Adrenal gland (tissue), 12 donors: Measurements from ENCODE around the gene C1orf174. TPM values are rescaled to one million over a fixed set of nuclear protein-coding genes. Genes with fewer than 3 reads are reported as not detected.

ENCODE experiments used
- DNase-seq, 7 donors: peaks; one replicate each; pipeline ENCODE4 v3.0.0-alpha.2; 2019 to 2020
- H3K27ac ChIP-seq, 5 donors: fragments of 200-600 bp; sonication (generic) in 4 of 5; 1 replicate in 3 of 5; 2 replicates in 2 of 5; pipeline versions ENCODE4 v1.5.1 to v1.8.0; 2016 to 2020; ENCODE audit warnings: mild to moderate bottlenecking in 1 of 5
- H3K27me3 ChIP-seq: fragments of 200-600 bp; 2 replicates; pipeline ENCODE4 v1.8.0; 2021
- H3K36me3 ChIP-seq, 2 donors: fragments of 200-600 bp; replicated peaks in 1 of 2; 1 replicate in 1 of 2; 2 replicates in 1 of 2; pipeline versions ENCODE4 v1.5.1 to v1.8.0; 2018 to 2022
- H3K4me1 ChIP-seq, 2 donors: fragments of 200-600 bp; replicated peaks in 1 of 2; 1 replicate in 1 of 2; 2 replicates in 1 of 2; pipeline versions ENCODE4 v1.5.1 to v1.8.0; 2018 to 2021
- H3K4me3 ChIP-seq, 4 donors: fragments of 200-600 bp; sonication (generic) in 3 of 4; one replicate each; pipeline ENCODE4 v1.5.1; 2016 to 2018
- H3K9me3 ChIP-seq, 3 donors: fragments of 200-600 bp; sonication (generic) in 1 of 3; replicated peaks in 1 of 3; 1 replicate in 2 of 3; 2 replicates in 1 of 3; pipeline versions ENCODE4 v1.5.1 to v1.8.0; 2016 to 2021
- POLR2A ChIP-seq, 2 donors: fragments of 450-650 bp; IDR thresholded peaks; one replicate each; pipeline ENCODE4 v1.6.1; 2017; ENCODE audit warnings: antibody characterized with exemption in 2 of 2, mild to moderate bottlenecking in 2 of 2, moderate library complexity in 1 of 2
- WGBS, 4 donors: extraction: QIAGEN DNeasy Blood & Tissue Kit in 2 of 4; methylation state at CpG; one replicate each; pipeline versions ENCODE4 v1.1.5 to v1.1.7; 2013 to 2017; 5-methylcytosine and 5-hydroxymethylcytosine counted together
- intact Hi-C, 2 donors: fragments of 100-400 bp; cut with DNase I; formaldehyde crosslinking; loops; one replicate each; pipeline versions ENCODE4 v1.14.1 to v1.15.0; 2022 to 2023
- polyA plus RNA-seq, 3 donors: library from polyadenylated mRNA; stranded (reverse); fragments of 200-250 nt in 2 of 3; fragments of 350-450 nt in 1 of 3; fragmentation: Illumina TruSeq in 1 of 3; extraction: RNeasy Lipid Tissue Mini Kit (QIAGEN cat#74804) in 1 of 3; gene quantifications; one replicate each; pipeline ENCODE4 v1.2.3, GENCODE V29; 2013 to 2014
- total RNA-seq, 9 donors: library from RNA; depleted of rRNA in 4 of 9; stranded (reverse); fragments of >200 nt in 4 of 9; fragments of 120-200 nt in 1 of 9; fragmentation: NEBNext Ultra II Directional in 1 of 9; extraction: Animal tissue kit (Norgen Biotek cat#: 25700) in 1 of 9; gene quantifications; one replicate each; pipeline versions ENCODE4 v1.1.0 to v1.2.4, GENCODE V29; 2013 to 2023
- TF ChIP-seq, protein P1 (sequence below), 6 experiments: fragments of 450-650 bp in 4 of 6; fragments of 200-600 bp in 2 of 6; sonication (generic) in 1 of 6; IDR thresholded peaks; 1 replicate in 5 of 6; 2 replicates in 1 of 6; pipeline versions ENCODE4 v1.5.1 to v1.8.0; 2016 to 2021; ENCODE audit warnings: antibody characterized with exemption in 6 of 6, mild to moderate bottlenecking in 2 of 6, moderate library complexity in 1 of 6
- donor health status: healthy with polysubstance abuse.
- donor health status: Bipolar disorder and iron deficiency.
- donor health status: DM: yes; HTN: yes; CAD: no.
- donor health status: DM: no; HTN: no; CAD: no.
- donor health status: DM: no; HTN: no; CAD: no.
- donor health status: DM: yes; HTN: yes; CAD: no.

C1orf174 gene
- total and polyA plus RNA-seq, 12 donors, result 11.5 to 28.0 (median 19.0) TPM

GRCh38 chr1:3898475-3898735, 1.7 kb downstream of the C1orf174 start:
- Histone ChIP-seq H3K4me3 (no peak overlapping the region), H3K4me1 (peaks cover 6 to 11% of the 10 kb centered on the region in 2 donors), H3K27ac (no peak overlapping the region), H3K36me3 (peaks cover 0 to 5% of the 10 kb centered on the region in 2 donors), H3K9me3 (peaks cover 0 to 8% (median 0%) of the 10 kb centered on the region in 3 donors), H3K27me3 (no peaks in the 10 kb centered on the region)
- no peak for TF ChIP-seq POLR2A (IDR thresholded peaks at IDR 0.05)
- TF ChIP-seq, protein P1, sequence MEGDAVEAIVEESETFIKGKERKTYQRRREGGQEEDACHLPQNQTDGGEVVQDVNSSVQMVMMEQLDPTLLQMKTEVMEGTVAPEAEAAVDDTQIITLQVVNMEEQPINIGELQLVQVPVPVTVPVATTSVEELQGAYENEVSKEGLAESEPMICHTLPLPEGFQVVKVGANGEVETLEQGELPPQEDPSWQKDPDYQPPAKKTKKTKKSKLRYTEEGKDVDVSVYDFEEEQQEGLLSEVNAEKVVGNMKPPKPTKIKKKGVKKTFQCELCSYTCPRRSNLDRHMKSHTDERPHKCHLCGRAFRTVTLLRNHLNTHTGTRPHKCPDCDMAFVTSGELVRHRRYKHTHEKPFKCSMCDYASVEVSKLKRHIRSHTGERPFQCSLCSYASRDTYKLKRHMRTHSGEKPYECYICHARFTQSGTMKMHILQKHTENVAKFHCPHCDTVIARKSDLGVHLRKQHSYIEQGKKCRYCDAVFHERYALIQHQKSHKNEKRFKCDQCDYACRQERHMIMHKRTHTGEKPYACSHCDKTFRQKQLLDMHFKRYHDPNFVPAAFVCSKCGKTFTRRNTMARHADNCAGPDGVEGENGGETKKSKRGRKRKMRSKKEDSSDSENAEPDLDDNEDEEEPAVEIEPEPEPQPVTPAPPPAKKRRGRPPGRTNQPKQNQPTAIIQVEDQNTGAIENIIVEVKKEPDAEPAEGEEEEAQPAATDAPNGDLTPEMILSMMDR (IDR thresholded peaks at IDR 0.05), result no peak
- no peak for DNase-seq
- intact Hi-C loops, result no loop called here

DNA sequence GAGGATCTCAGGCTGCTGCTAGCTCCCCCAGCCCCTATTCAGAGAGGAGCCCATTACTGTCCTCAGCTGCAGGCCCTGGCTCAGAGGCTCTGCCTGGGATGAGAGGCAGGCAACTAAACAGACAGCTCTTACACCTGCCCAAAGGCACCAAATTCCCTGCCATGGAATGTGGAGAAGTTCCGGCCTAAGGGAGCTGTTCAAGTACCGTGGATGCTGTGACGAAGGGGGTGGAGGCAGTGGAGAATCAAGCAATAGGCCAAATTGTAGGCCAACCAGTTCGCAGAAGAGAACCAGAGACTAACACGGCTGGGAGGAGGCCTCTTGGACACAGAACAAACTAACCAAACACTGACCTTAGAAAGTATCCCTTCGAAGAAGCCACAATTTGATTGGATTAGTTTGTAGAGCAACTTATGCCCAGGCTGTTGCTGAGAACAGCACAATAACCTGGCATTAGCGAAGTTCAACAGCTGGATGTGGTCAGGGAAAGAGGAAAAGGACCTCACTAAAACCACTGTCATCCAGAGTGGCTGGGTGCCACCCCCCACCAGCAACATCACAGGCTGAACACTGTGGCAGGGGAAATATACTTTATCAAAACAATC, 3.6 kb downstream of the C1orf174 start:
- H3K36me3 ChIP-seq, result peaks cover 0 to 5% of the 10 kb centered on the region in 2 donors
- no peak overlapping the region for H3K4me3 ChIP-seq
- no peaks in the 10 kb centered on the region for H3K27me3 ChIP-seq
- WGBS, 4 donors, result 94 to 99% (median 96%) methylated on average over 7 of the region's 7 CpGs
- no peak for TF ChIP-seq POLR2A (IDR thresholded peaks at IDR 0.05)
- TF ChIP-seq, protein P1 (IDR thresholded peaks at IDR 0.05), result no peak
- intact Hi-C loops, result no loop called here
- H3K27ac ChIP-seq, result no peak overlapping the region
- peaks cover 0 to 8% (median 0%) of the 10 kb centered on the region in 3 donors for H3K9me3 ChIP-seq
- peaks cover 6 to 11% of the 10 kb centered on the region in 2 donors for H3K4me1 ChIP-seq
- DNase-seq, result no peak

DNA sequence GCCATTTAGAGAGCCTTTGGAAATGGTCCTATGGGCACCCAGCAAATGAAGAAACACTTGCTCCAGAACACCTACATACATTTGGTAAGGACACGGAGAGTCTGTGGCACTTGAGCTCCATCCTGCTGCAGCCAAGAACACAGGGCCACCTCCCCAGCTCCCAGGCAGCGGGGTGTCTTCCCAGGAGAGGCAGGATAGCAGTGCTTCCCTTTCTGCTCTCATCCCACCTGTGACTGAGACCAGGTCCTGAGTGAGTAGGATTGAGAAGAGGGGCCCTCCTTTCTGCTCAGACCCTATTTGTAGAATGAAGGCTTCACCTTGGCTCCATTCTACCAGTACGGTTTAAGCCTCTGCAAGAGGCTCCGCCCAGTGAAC, 4.1 kb downstream of the C1orf174 start:
- no peak overlapping the region for H3K4me3 ChIP-seq
- no peak for DNase-seq
- H3K36me3 ChIP-seq, result peaks cover 0 to 5% of the 10 kb centered on the region in 2 donors
- no peak for TF ChIP-seq POLR2A (IDR thresholded peaks at IDR 0.05)
- TF ChIP-seq, protein P1 (IDR thresholded peaks at IDR 0.05), result no peak
- no peaks in the 10 kb centered on the region for H3K27me3 ChIP-seq
- 97% methylated on average over 3 to 4 of the region's 4 CpGs; no CpG with 5 or more reads in 1 of the 4 donors for WGBS, 4 donors
- intact Hi-C loops, result no loop called here
- H3K27ac ChIP-seq, result no peak overlapping the region
- peaks cover 6 to 11% of the 10 kb centered on the region in 2 donors for H3K4me1 ChIP-seq
- H3K9me3 ChIP-seq, result peaks cover 0 to 8% (median 0%) of the 10 kb centered on the region in 3 donors

DNA sequence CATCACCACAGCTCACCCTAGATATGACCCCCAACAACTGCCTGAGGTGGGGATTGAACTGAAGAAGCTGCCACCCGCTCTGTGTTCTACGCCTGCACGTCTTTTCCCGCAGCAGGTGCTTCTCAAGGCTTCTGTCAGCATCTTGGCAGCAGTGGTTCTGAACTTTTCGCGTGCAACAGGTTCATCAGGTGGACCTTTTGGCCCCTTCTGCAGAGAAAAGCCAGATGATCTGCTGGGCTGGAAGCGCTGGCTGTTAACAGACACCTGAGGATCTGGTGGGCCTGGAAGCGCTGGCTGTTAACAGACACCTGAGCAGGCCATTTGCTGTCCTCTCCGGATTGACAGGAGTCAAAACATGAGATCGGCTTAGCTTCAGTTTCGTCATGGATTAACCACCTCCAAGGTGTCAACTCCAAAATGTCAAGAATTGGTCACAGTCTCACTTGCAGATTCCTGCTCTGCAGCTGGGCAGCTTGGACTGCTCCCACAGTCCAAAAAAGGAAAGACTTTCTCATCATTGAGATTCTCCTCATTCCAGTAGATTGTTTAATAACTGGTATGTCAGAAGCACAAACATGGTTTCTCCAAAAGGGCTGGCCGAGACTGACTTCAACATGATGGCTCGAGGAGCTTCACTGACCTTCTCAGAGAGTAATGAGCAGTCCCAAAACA, 4.7 kb downstream of the C1orf174 start:
- intact Hi-C loops, result no loop called here
- H3K27me3 ChIP-seq, result no peaks in the 10 kb centered on the region
- no peak for TF ChIP-seq POLR2A (IDR thresholded peaks at IDR 0.05)
- TF ChIP-seq, protein P1 (IDR thresholded peaks at IDR 0.05), result no peak
- H3K4me3 ChIP-seq, result no peak overlapping the region
- no peak overlapping the region for H3K27ac ChIP-seq
- 91 to 98% (median 95%) methylated on average over 12 to 13 of the region's 13 CpGs for WGBS, 4 donors
- H3K4me1 ChIP-seq, result peaks cover 6 to 11% of the 10 kb centered on the region in 2 donors
- peaks cover 0 to 8% (median 0%) of the 10 kb centered on the region in 3 donors for H3K9me3 ChIP-seq
- H3K36me3 ChIP-seq, result peaks cover 0 to 10% of the 10 kb centered on the region in 2 donors
- DNase-seq, result no peak
